ENCODE data around the gene FANK1.

GRCh38 chr10:125936331-125936730 is 40.0 kb downstream of the FANK1 start:
- no peak for TF ChIP-seq SP1 (IDR thresholded peaks at IDR 0.05)
- no peak for TF ChIP-seq NFRKB (IDR thresholded peaks at IDR 0.05)
- no peak for TF ChIP-seq FOXA1 (IDR thresholded peaks at IDR 0.05)
- TF ChIP-seq BHLHE40 (IDR thresholded peaks at IDR 0.05; ENCODE audit: borderline replicate concordance): no peak
